A549 (cell line): ENCODE data around the gene NPY2R. TPM values are rescaled to one million over a fixed set of nuclear protein-coding genes. Genes with fewer than 3 reads are reported as not detected.
A peak's percentile ranks its signal among the peaks of the same experiment; 100 is the strongest.

Source experiments
- ATAC-seq, 2 experiments: fragments of 200-7000 bp in 1 of 2; fragments of >200 bp in 1 of 2; cut with Nextera tagmentation in 1 of 2; cut with Tn5 transposase in 1 of 2; 3 replicates each; pipeline versions ENCODE4 v1.8.0 to v1.9.1; 2018 to 2020; ENCODE audit warnings: mild to moderate bottlenecking in 1 of 2, moderate library complexity in 1 of 2
- CTCF ChIA-PET: fragments of 300-600 bp; sonication (Branson Sonifier 250); formaldehyde crosslinking; extraction: SDS; loops from one replicate; lab custom pipeline; 2021; ENCODE audit warnings: antibody characterized with exemption, inconsistent platforms; lab: Yijun Ruan, JAX
- POLR2A ChIA-PET: fragments of 350-600 bp; formaldehyde crosslinking; extraction: SDS; loops from one replicate; lab custom pipeline; 2021; ENCODE audit warnings: antibody characterized with exemption, inconsistent platforms; lab: Yijun Ruan, JAX
- DNase-seq, 2 experiments: peaks; one replicate each; pipeline versions ENCODE4 v3.0.0 to v3.0.0-alpha.2; 2011 to 2016; ENCODE audit warnings: low read depth in 1 of 2, low spot score in 1 of 2
- FAIRE-seq: peaks from 2 replicates; lab custom pipeline; 2011; peaks lifted over from hg19 to GRCh38; lab: Jason Lieb, UNC
- H3K27ac ChIP-seq, 2 experiments: fragments of >200 bp; sonication (Bioruptor Twin); formaldehyde crosslinking; 3 replicates each; pipeline ENCODE4 v1.5.1; 2016 to 2017
- H3K4me1 ChIP-seq: fragments of >200 bp; sonication (Bioruptor Twin); formaldehyde crosslinking; 3 replicates; pipeline ENCODE4 v1.6.1; 2016
- H3K4me2 ChIP-seq: fragments of >200 bp; sonication (Bioruptor Twin); formaldehyde crosslinking; 3 replicates; pipeline ENCODE4 v1.6.1; 2016
- H3K4me3 ChIP-seq: fragments of >200 bp; sonication (Bioruptor Twin); formaldehyde crosslinking; 3 replicates; pipeline ENCODE4 v1.5.1; 2016
- H3K9me3 ChIP-seq: fragments of >200 bp; sonication (Bioruptor Twin); formaldehyde crosslinking; 3 replicates; pipeline ENCODE4 v1.6.1; 2016
- CHD2 ChIP-seq: fragments of 150-350 bp; IDR thresholded peaks from 2 replicates; pipeline ENCODE4 v1.6.1; 2014; ENCODE audit warnings: low read length; ENCODE audit not compliant: partially characterized antibody
- E2F6 ChIP-seq: IDR thresholded peaks from 2 replicates; pipeline ENCODE4 v1.6.1; 2012; ENCODE audit warnings: low read depth, borderline replicate concordance
- ELK1 ChIP-seq: fragments of 150-350 bp; IDR thresholded peaks from 2 replicates; pipeline ENCODE4 v1.6.1; 2014; ENCODE audit warnings: low read depth, mild to moderate bottlenecking, low read length
- FOSB ChIP-seq: fragments of 250-450 bp; sonication (Bioruptor Pico); IDR thresholded peaks from 2 replicates; pipeline ENCODE4 v1.5.0; 2020; ENCODE audit warnings: mild to moderate bottlenecking, moderate library complexity
- HDAC2 ChIP-seq: fragments of 200-600 bp; sonication (generic); IDR thresholded peaks from 2 replicates; pipeline ENCODE4 v1.6.1; 2016
- MAZ ChIP-seq: fragments of 150-350 bp; IDR thresholded peaks from 2 replicates; pipeline ENCODE4 v1.6.1; 2014; ENCODE audit warnings: antibody characterized with exemption, low read depth, low read length, borderline replicate concordance
- NR3C1 ChIP-seq: fragments of >200 bp; sonication (Bioruptor Twin); formaldehyde crosslinking; IDR thresholded peaks from 3 replicates; pipeline ENCODE4 v1.6.1; 2017
- PBX3 ChIP-seq: IDR thresholded peaks from 2 replicates; pipeline ENCODE4 v1.6.1; 2012
- POLR2A ChIP-seq: IDR thresholded peaks from 2 replicates; pipeline ENCODE4 v1.6.1; 2012; ENCODE audit warnings: mild to moderate bottlenecking, low read length
- POLR2AphosphoS2 ChIP-seq: conservative IDR thresholded peaks from 2 replicates; pipeline ENCODE4 v1.6.1; 2012; ENCODE audit warnings: low read length, improper control_type of control experiment, inconsistent platforms
- RCOR1 ChIP-seq: fragments of 150-350 bp; IDR thresholded peaks from 2 replicates; pipeline ENCODE4 v1.6.1; 2014; ENCODE audit warnings: antibody characterized with exemption, low read length, low read depth
- TFCP2L1 ChIP-seq: fragments of 250-450 bp; sonication (Bioruptor Pico); IDR thresholded peaks from 2 replicates; pipeline ENCODE4 v1.5.0; 2021; ENCODE audit warnings: mild to moderate bottlenecking
- ZFP36 ChIP-seq: fragments of 450-650 bp; IDR thresholded peaks from 2 replicates; pipeline ENCODE4 v1.6.1; 2014; ENCODE audit warnings: borderline replicate concordance; ENCODE audit not compliant: partially characterized antibody
- whole genome bisulfite sequencing: methylation state at CpG from one replicate; pipeline ENCODE4 v1.1.6; 2017; ENCODE audit errors: missing lambda C conversion rate; 5-methylcytosine and 5-hydroxymethylcytosine counted together
- polyA plus RNA-seq, 4 experiments: library from polyadenylated mRNA; depleted of rRNA in 3 of 4; stranded (reverse); fragments of >200 nt; fragmentation: RNase III in 1 of 4; extraction: RNeasy Plus Mini Kit Qiagen cat#74134 plus additional on column Dnase treatment in 1 of 4; gene quantifications; 2 replicates in 3 of 4; 3 replicates in 1 of 4; pipeline ENCODE4 v1.2.3, GENCODE V29; 2011 to 2017
- TF ChIP-seq, protein P1 (sequence below): fragments of >200 bp; sonication (Bioruptor Twin); formaldehyde crosslinking; IDR thresholded peaks from 3 replicates; pipeline ENCODE4 v1.6.1; 2016
- TF ChIP-seq, protein P2 (sequence below): fragments of >200 bp; sonication (Bioruptor Twin); formaldehyde crosslinking; IDR thresholded peaks from 3 replicates; pipeline ENCODE4 v1.5.1; 2016
- TF ChIP-seq, protein P3 (sequence below): fragments of 250-450 bp; sonication (Bioruptor Pico); IDR thresholded peaks from 2 replicates; pipeline ENCODE4 v1.5.0; 2021; ENCODE audit warnings: mild to moderate bottlenecking, moderate library complexity, borderline replicate concordance

NPY2R gene
- polyA plus RNA-seq, 2 of the 4 experiments (the other 2 are of a cell fraction), result 0.05 to 0.26 TPM

- TF ChIP-seq, protein P1, sequence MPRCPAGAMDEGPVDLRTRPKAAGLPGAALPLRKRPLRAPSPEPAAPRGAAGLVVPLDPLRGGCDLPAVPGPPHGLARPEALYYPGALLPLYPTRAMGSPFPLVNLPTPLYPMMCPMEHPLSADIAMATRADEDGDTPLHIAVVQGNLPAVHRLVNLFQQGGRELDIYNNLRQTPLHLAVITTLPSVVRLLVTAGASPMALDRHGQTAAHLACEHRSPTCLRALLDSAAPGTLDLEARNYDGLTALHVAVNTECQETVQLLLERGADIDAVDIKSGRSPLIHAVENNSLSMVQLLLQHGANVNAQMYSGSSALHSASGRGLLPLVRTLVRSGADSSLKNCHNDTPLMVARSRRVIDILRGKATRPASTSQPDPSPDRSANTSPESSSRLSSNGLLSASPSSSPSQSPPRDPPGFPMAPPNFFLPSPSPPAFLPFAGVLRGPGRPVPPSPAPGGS, result no peak
- TF ChIP-seq RCOR1 (no peak), HDAC2 (no peak)
Measured at GRCh38 chr4:155173371-155173770, 35.1 kb upstream of the NPY2R start (continued).

DNA sequence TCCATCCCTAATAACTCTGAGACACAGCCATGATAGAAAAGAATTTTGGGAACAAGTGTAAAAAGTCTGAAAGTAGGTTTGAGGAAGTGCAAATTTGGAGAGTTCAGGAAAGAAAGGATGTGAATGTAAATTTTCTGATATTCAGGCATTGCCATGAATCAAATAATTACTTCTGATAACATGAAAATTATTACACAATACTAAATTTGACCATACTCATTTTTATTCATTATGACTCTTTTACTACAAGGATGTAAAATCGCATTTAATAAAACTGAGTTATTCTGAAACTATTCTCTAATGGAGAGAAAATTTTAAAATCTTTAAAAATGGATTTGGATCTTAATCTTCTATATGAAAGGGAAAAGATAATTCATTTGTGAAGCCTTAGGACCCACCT, 33.8 kb upstream of the NPY2R start:
- TF ChIP-seq ZFP36 (no peak), PBX3 (no peak), FOSB (CRISPR knock-in tag) (no peak)
- TF ChIP-seq, protein P2, sequence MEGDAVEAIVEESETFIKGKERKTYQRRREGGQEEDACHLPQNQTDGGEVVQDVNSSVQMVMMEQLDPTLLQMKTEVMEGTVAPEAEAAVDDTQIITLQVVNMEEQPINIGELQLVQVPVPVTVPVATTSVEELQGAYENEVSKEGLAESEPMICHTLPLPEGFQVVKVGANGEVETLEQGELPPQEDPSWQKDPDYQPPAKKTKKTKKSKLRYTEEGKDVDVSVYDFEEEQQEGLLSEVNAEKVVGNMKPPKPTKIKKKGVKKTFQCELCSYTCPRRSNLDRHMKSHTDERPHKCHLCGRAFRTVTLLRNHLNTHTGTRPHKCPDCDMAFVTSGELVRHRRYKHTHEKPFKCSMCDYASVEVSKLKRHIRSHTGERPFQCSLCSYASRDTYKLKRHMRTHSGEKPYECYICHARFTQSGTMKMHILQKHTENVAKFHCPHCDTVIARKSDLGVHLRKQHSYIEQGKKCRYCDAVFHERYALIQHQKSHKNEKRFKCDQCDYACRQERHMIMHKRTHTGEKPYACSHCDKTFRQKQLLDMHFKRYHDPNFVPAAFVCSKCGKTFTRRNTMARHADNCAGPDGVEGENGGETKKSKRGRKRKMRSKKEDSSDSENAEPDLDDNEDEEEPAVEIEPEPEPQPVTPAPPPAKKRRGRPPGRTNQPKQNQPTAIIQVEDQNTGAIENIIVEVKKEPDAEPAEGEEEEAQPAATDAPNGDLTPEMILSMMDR, result no peak
- FAIRE-seq, result no peak
- DNase-seq, result no peak
- ChIA-PET POLR2A (no interaction called here), CTCF (no interaction called here)
- no peak for ATAC-seq
- Histone ChIP-seq H3K27ac (no peak overlapping the region), H3K4me1 (0 out of 3 replicates have a peak, but pooled peaks cover 4% of the 10 kb centered on the region), H3K4me3 (no peak overlapping the region), H3K9me3 (no peaks in the 10 kb centered on the region), H3K4me2 (no peak overlapping the region)
- 22% methylated on average over 1 of the region's 1 CpG for WGBS

GRCh38 chr4:155179216-155179615, 29.2 kb upstream of the NPY2R start:
- CTCF ChIA-PET, result no interaction called here
- ATAC-seq (no peak; a peak in 2 of 6 replicates), FAIRE-seq (no peak), DNase-seq (peak in 1 of 2 experiments; percentile 33)
- TF ChIP-seq ELK1 (no peak), NR3C1 (no peak), POLR2AphosphoS2 (no peak)
- TF ChIP-seq, protein P3, sequence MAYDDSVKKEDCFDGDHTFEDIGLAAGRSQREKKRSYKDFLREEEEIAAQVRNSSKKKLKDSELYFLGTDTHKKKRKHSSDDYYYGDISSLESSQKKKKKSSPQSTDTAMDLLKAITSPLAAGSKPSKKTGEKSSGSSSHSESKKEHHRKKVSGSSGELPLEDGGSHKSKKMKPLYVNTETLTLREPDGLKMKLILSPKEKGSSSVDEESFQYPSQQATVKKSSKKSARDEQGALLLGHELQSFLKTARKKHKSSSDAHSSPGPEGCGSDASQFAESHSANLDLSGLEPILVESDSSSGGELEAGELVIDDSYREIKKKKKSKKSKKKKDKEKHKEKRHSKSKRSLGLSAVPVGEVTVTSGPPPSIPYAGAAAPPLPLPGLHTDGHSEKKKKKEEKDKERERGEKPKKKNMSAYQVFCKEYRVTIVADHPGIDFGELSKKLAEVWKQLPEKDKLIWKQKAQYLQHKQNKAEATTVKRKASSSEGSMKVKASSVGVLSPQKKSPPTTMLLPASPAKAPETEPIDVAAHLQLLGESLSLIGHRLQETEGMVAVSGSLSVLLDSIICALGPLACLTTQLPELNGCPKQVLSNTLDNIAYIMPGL (CRISPR knock-in tag), result no peak
- 0 out of 3 replicates have a peak, but pooled peaks cover 5% of the 10 kb centered on the region for H3K4me1 ChIP-seq
- no peak overlapping the region for H3K27ac ChIP-seq
- no peaks in the 10 kb centered on the region for H3K9me3 ChIP-seq
- 0 out of 3 replicates have a peak overlapping the region, but pooled peaks have one; percentile 11 for H3K4me2 ChIP-seq
- H3K4me3 ChIP-seq, result no peak overlapping the region
- POLR2A ChIA-PET, result no interaction called here
- WGBS, result 25% methylated on average over 2 of the region's 2 CpGs

DNA sequence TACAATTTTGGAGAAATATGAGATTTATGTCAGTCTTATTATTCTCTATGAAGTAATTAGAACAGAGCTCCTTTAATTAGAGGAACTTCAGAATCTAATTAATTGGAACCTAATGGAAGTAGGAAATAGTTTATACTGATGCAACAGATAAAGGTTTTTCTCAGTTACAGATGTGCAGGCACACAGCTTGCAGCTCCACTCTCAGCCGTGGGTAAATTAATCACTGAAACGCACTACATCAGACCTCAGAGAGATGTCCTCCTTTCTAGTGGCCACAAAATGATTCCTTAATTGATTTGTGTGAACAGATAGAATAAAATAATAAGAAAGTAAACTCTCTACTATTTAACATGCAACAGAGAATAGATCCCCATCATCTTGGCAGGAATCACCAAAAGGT, 21.5 kb upstream of the NPY2R start:
- ChIA-PET CTCF (interaction anchor here (0.6 kb wide), 1 partner anchor 115 kb away, joined by 3 read pairs; no protein-coding TSS in a partner anchor), POLR2A (no interaction called here)
- H3K4me2 ChIP-seq, result no peak overlapping the region
- DNase-seq (no peak), ATAC-seq (no peak), FAIRE-seq (no peak)
- H3K9me3 ChIP-seq, result no peaks in the 10 kb centered on the region
- H3K4me3 ChIP-seq, result no peak overlapping the region
- no peaks in the 10 kb centered on the region for H3K4me1 ChIP-seq
- WGBS, result 73% methylated on average over 2 of the region's 2 CpGs
- H3K27ac ChIP-seq, result no peak overlapping the region
- TF ChIP-seq MAZ (no peak), PBX3 (no peak), CHD2 (no peak), E2F6 (no peak), FOSB (CRISPR knock-in tag) (no peak), TFCP2L1 (CRISPR knock-in tag) (no peak), POLR2A (no peak)
- TF ChIP-seq, protein P3 (CRISPR knock-in tag), result no peak
- TF ChIP-seq, protein P2, result no peak
